ENCODE measurements around the gene MRPS27. TPM values are rescaled to one million over a fixed set of nuclear protein-coding genes. Genes with fewer than 3 reads are reported as not detected.
"Not testable (repeated sequence)": the region's sequence is repeated elsewhere in the genome, so short reads cannot be mapped to it uniquely, and the experiment has no call there.

MRPS27 gene
- total and polyA plus RNA-seq, 10 donors, result 23.5 to 55.5 (median 42.6) TPM

DNA sequence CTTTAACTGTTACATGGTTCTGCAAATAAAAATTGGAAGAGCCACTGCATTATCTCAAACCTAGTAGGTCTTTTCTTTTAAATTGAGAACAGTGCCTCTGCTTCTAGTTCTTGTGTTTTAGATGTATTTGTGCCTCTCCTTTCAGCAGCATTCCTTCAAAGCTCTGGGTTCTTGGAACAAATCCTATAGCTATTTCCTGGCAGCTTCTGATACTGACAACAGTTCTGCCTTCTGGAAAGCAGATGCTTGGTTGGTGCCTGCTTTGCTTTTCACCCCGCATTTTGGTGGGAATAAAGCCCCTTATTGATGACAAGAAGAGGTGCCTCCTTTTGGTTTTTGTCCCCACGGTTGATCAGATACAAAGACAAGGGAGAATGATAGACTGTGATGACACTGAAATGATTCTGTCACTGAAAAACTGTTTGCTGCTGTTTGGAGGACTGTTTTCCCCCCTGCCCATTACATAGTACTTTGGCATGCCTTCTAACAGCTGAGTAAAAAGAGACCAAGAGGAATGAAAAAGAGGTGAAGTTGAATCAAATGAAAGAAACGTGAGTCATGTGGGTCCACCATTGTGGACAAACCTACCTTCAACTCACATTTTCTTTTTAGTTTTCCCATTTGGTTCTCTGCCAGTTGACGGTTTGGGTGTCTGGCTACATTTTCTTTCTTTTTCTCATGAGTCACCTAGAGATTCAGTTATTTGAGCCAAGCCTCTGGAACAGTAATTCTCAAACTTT, 5.7 kb upstream of the MRPS27 start:
- no peaks in the 10 kb centered on the region for H3K27me3 ChIP-seq (replicated peaks in 1 of 7)
- H3K36me3 ChIP-seq, result peaks cover 0 to 80% (median 32%) of the 10 kb centered on the region in 6 donors
- H3K4me3 ChIP-seq, result no peak overlapping the region
- no peak for DNase-seq
- peaks cover 0 to 17% (median 9%) of the 10 kb centered on the region in 6 donors for H3K4me1 ChIP-seq
- peak overlapping the region in 1 of 8 donors; percentile 4 for H3K27ac ChIP-seq
- H3K9me3 ChIP-seq, result no peaks in the 10 kb centered on the region
- TF ChIP-seq, protein P1, sequence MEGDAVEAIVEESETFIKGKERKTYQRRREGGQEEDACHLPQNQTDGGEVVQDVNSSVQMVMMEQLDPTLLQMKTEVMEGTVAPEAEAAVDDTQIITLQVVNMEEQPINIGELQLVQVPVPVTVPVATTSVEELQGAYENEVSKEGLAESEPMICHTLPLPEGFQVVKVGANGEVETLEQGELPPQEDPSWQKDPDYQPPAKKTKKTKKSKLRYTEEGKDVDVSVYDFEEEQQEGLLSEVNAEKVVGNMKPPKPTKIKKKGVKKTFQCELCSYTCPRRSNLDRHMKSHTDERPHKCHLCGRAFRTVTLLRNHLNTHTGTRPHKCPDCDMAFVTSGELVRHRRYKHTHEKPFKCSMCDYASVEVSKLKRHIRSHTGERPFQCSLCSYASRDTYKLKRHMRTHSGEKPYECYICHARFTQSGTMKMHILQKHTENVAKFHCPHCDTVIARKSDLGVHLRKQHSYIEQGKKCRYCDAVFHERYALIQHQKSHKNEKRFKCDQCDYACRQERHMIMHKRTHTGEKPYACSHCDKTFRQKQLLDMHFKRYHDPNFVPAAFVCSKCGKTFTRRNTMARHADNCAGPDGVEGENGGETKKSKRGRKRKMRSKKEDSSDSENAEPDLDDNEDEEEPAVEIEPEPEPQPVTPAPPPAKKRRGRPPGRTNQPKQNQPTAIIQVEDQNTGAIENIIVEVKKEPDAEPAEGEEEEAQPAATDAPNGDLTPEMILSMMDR (IDR thresholded peaks at IDR 0.05 in 8 of 11, conservative IDR thresholded peaks at IDR 0.05 in 3 of 11), result no peak
- TF ChIP-seq POLR2A (IDR thresholded peaks at IDR 0.05), result no peak
- no peak for TF ChIP-seq POLR2AphosphoS5 (IDR thresholded peaks at IDR 0.05)
- intact Hi-C loops (cut with DNase I; ENCODE audit: low total_unique reads), result no loop called here
- 82 to 91% (median 85%) methylated on average over 4 of the region's 4 CpGs for WGBS, 5 donors

DNA sequence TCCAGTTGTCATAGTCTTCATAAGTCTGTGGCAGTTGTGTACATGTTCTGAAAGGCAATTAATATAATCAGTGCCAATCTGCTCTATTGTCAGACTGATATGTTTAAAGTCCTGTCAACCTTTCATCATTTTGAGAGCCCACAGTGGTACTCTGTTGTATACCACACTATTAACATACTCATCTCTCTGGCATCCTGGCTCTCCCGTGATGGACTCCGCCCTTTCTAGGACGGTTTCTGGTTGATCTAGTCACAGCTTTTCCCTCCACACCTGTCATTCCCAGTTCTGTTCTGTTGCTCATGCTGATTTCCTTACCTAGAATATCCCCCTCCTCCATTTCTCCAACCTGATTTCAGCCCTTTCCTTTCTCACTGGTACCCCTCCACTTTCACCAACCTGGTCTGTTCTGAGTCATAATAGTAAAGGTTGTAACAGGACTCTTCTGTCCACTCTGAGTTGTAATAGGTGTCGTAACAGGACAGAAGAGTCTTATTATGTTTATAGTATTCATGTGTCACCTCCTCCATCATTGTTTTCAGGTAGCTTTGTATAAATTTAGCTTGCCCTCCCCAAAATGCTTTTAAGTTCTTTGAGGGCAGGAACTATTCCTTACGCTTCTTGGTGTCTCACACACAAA, 4.3 kb upstream of the MRPS27 start:
- Histone ChIP-seq H3K4me3 (no peak overlapping the region), H3K27me3 (replicated peaks in 1 of 7) (no peaks in the 10 kb centered on the region), H3K36me3 (peaks cover 0 to 66% (median 32%) of the 10 kb centered on the region in 6 donors), H3K4me1 (peaks cover 2 to 25% (median 13%) of the 10 kb centered on the region in 6 donors), H3K9me3 (no peaks in the 10 kb centered on the region), H3K27ac (no peak overlapping the region)
- WGBS, 5 donors, result 91 to 97% (median 97%) methylated on average over 5 of the region's 5 CpGs
- TF ChIP-seq, protein P1 (IDR thresholded peaks at IDR 0.05 in 8 of 11, conservative IDR thresholded peaks at IDR 0.05 in 3 of 11), result no peak
- TF ChIP-seq POLR2A (IDR thresholded peaks at IDR 0.05) (no peak), POLR2AphosphoS5 (IDR thresholded peaks at IDR 0.05) (no peak)
- intact Hi-C loops (cut with DNase I; ENCODE audit: low total_unique reads), result no loop called here
- DNase-seq, result no peak

DNA sequence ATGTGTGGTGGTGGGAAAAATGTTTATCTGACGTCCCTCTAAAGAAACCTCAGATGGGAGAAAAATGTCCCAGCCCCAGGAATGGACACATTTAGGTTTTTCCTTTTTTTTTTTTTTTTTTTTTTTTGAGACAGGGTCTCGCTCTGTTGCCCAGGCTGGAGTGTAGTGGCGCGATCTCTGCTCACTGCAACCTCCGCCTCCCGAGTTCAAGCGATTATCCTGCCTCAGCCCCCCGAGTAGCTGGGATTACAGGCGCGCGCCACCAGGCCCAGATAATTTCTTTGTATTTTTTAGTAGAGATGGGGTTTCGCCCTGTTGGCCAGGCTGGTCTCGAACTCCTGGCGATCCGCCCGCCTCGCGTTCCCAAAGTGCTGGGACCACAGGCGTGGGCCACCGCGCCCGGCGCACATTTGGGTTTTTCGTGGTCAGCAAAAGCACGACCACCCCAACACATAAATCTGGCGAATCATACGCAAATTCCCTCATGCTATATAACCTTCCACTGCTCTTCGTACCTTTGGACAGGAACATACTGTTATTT, 535 bp downstream of the MRPS27 start:
- peak overlapping the region; percentile 11 to 89 (median 84) for H3K27ac ChIP-seq
- H3K4me1 ChIP-seq, result peaks cover 9 to 72% (median 42%) of the 10 kb centered on the region in 6 donors
- peak overlapping the region; percentile 75 to 98 (median 95) for H3K4me3 ChIP-seq
- peaks cover 0 to 34% (median 13%) of the 10 kb centered on the region in 6 donors for H3K36me3 ChIP-seq
- WGBS, 5 donors, result 4 to 8% (median 7%) methylated on average over 28 of the region's 28 CpGs
- H3K9me3 ChIP-seq; intact Hi-C loops (cut with DNase I; ENCODE audit: low total_unique reads); H3K27me3 ChIP-seq (replicated peaks in 1 of 7): not testable (repeated sequence)
- DNase-seq, result peak; percentile 83

DNA sequence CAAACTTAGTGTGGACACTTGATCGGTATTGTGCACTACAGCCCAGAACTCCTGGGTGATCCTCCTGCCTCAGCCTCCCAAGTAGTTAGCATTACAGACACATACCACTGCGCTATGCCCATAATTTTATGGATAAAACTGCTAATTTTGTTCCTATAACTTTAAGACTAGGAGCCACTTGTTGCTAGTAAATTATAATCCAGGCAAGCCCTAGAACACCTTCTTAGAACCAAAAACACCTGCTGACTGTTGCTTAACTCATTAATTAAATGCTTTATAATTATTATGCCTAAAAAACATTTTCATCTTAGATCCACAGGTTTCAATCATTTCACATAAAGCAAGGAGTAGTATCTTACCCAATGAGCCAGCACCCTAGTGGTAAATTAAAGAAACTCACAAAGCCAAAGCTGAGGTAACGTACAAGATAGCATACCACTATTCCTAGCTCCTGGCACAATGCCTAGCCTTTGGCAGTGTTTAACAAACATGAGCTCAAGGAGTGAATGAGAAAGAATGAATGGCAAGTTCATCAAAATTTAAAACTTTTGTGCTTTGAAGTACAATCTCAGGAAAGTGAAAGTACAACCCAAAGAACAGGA, 5.4 kb downstream of the MRPS27 start:
- Histone ChIP-seq H3K9me3 (no peaks in the 10 kb centered on the region), H3K4me1 (peaks cover 9 to 61% (median 33%) of the 10 kb centered on the region in 6 donors), H3K4me3 (no peak overlapping the region), H3K36me3 (peaks cover 0 to 57% (median 34%) of the 10 kb centered on the region in 6 donors), H3K27me3 (replicated peaks in 1 of 7) (no peaks in the 10 kb centered on the region), H3K27ac (no peak overlapping the region)
- 84 to 92% (median 91%) methylated on average over 3 of the region's 3 CpGs for WGBS, 5 donors
- TF ChIP-seq POLR2AphosphoS5 (IDR thresholded peaks at IDR 0.05), result no peak
- TF ChIP-seq, protein P1 (IDR thresholded peaks at IDR 0.05 in 8 of 11, conservative IDR thresholded peaks at IDR 0.05 in 3 of 11), result no peak
- no peak for TF ChIP-seq POLR2A (IDR thresholded peaks at IDR 0.05)
- intact Hi-C loops (cut with DNase I; ENCODE audit: low total_unique reads), result no loop called here
- no peak for DNase-seq

Measured in spleen (tissue), 11 donors.